ENCODE measurements around the gene NMRK2.

DNA sequence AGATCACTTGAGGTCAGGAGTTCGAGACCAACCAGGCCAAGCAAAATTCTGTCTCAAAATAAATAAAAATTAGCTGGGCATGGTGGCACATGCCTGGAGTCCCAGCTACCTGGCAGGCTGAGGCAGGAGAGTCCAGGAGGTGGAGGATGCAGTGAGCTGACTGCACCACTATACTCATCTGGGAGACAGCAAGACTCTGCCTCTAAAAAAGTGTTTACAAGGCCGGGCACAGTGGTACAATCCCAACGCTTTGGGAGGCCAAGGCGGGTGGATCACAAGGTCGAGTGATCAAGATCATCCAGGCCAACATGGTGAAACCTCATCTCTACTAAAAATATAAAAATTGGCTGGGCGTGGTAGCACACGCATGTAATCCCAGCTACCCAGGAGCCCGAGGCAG lies 42.3 kb downstream of the NMRK2 start:
- TF ChIP-seq, protein P1, sequence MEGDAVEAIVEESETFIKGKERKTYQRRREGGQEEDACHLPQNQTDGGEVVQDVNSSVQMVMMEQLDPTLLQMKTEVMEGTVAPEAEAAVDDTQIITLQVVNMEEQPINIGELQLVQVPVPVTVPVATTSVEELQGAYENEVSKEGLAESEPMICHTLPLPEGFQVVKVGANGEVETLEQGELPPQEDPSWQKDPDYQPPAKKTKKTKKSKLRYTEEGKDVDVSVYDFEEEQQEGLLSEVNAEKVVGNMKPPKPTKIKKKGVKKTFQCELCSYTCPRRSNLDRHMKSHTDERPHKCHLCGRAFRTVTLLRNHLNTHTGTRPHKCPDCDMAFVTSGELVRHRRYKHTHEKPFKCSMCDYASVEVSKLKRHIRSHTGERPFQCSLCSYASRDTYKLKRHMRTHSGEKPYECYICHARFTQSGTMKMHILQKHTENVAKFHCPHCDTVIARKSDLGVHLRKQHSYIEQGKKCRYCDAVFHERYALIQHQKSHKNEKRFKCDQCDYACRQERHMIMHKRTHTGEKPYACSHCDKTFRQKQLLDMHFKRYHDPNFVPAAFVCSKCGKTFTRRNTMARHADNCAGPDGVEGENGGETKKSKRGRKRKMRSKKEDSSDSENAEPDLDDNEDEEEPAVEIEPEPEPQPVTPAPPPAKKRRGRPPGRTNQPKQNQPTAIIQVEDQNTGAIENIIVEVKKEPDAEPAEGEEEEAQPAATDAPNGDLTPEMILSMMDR (IDR thresholded peaks at IDR 0.05; ENCODE audit: low read depth, low read length, poor library complexity, severe bottlenecking), result no peak
- TF ChIP-seq EZH2phosphoT487 (IDR thresholded peaks at IDR 0.05; ENCODE audit: borderline replicate concordance, low read length), result no peak

Measured in DOHH2 (cell line).